ENCODE data around the gene TTC21A. TPM values are rescaled to one million over a fixed set of nuclear protein-coding genes. Genes with fewer than 3 reads are reported as not detected.

TTC21A gene
- total RNA-seq, 1 donor from 2014 or later = 3.9 TPM

- Mint-ChIP-seq H3K36me3 (ENCODE audit: low read depth, unreplicated experiment) (peaks cover 15% of the 10 kb centered on the region), H3K4me1 (ENCODE audit: low read depth, unreplicated experiment) (peaks cover 35% of the 10 kb centered on the region), H3K9me3 (ENCODE audit: unreplicated experiment) (peaks cover 3% of the 10 kb centered on the region), H3K4me3 (ENCODE audit: unreplicated experiment) (peak overlapping the region; percentile 95), H3K27me3 (ENCODE audit: low read depth, unreplicated experiment) (no peaks in the 10 kb centered on the region), H3K27ac (ENCODE audit: unreplicated experiment) (peak overlapping the region; percentile 99)
- no peaks in the 10 kb centered on the region for H3K27me3 ChIP-seq (ENCODE audit: insufficient read depth, low read length)
- H3K9me3 ChIP-seq (ENCODE audit: insufficient read depth, low read depth, low read length) = no peaks in the 10 kb centered on the region
- H4K20me1 ChIP-seq (ENCODE audit: insufficient read depth, low read length) = peaks cover 35% of the 10 kb centered on the region
- peak overlapping the region; percentile 49 for H3K27ac ChIP-seq (ENCODE audit: low read depth, low read length)
- DNase-seq (ENCODE audit: low read depth) (no peak), FAIRE-seq (no peak)
- TF ChIP-seq EZH2 (IDR thresholded peaks at IDR 0.05; ENCODE audit: insufficient read depth, low read length) = no peak
- TF ChIP-seq CTCF (IDR thresholded peaks at IDR 0.05; ENCODE audit: insufficient read depth, low read depth, low read length) = no peak
- peaks cover 43% of the 10 kb centered on the region for H3K79me2 ChIP-seq (ENCODE audit: insufficient read depth, low read length)
- no peak overlapping the region for H2AFZ ChIP-seq (ENCODE audit: low read depth, low read length)
- H3K36me3 ChIP-seq (ENCODE audit: insufficient read depth, low read length) = no peaks in the 10 kb centered on the region
- H3K4me2 ChIP-seq (ENCODE audit: low read length) = peak overlapping the region; percentile 76
- peak overlapping the region; percentile 99 for H3K9ac ChIP-seq (ENCODE audit: low read length)
- H3K4me1 ChIP-seq (ENCODE audit: insufficient read depth, low read length) = peaks cover 37% of the 10 kb centered on the region
- H3K4me3 ChIP-seq (ENCODE audit: insufficient read depth, low read depth, low read length) = no peak overlapping the region
Measured at GRCh38 chr3:39153977-39154279, 46.4 kb downstream of the TTC21A start.

- peaks cover 3% of the 10 kb centered on the region for H3K9me3 Mint-ChIP-seq (ENCODE audit: unreplicated experiment)
- Histone ChIP-seq H3K4me3 (ENCODE audit: insufficient read depth, low read depth, low read length) (no peak overlapping the region), H3K4me1 (ENCODE audit: insufficient read depth, low read length) (peaks cover 32% of the 10 kb centered on the region), H3K27me3 (ENCODE audit: insufficient read depth, low read length) (no peaks in the 10 kb centered on the region), H3K79me2 (ENCODE audit: insufficient read depth, low read length) (peaks cover 38% of the 10 kb centered on the region), H3K9ac (ENCODE audit: low read length) (peak overlapping the region; percentile 99), H2AFZ (ENCODE audit: low read depth, low read length) (peak overlapping the region; percentile 32), H3K27ac (ENCODE audit: low read depth, low read length) (peak overlapping the region; percentile 9), H4K20me1 (ENCODE audit: insufficient read depth, low read length) (peaks cover 30% of the 10 kb centered on the region), H3K36me3 (ENCODE audit: insufficient read depth, low read length) (no peaks in the 10 kb centered on the region), H3K4me2 (ENCODE audit: low read length) (peak overlapping the region; percentile 76), H3K9me3 (ENCODE audit: insufficient read depth, low read depth, low read length) (no peaks in the 10 kb centered on the region)
- no peak for FAIRE-seq
- H3K4me3 Mint-ChIP-seq (ENCODE audit: unreplicated experiment) = peak overlapping the region; percentile 95
- H3K4me1 Mint-ChIP-seq (ENCODE audit: low read depth, unreplicated experiment) = peaks cover 31% of the 10 kb centered on the region
- no peak for DNase-seq (ENCODE audit: low read depth)
- H3K36me3 Mint-ChIP-seq (ENCODE audit: low read depth, unreplicated experiment) = peaks cover 13% of the 10 kb centered on the region
- TF ChIP-seq EZH2 (IDR thresholded peaks at IDR 0.05; ENCODE audit: insufficient read depth, low read length) = no peak
- TF ChIP-seq CTCF (IDR thresholded peaks at IDR 0.05; ENCODE audit: insufficient read depth, low read depth, low read length) = no peak
- H3K27ac Mint-ChIP-seq (ENCODE audit: unreplicated experiment) = peak overlapping the region; percentile 99
- no peaks in the 10 kb centered on the region for H3K27me3 Mint-ChIP-seq (ENCODE audit: low read depth, unreplicated experiment)
Measured at GRCh38 chr3:39154280-39155021, 47.0 kb downstream of the TTC21A start.

GRCh38 chr3:39156421-39156820 lies 48.9 kb downstream of the TTC21A start:
- Histone ChIP-seq H3K27ac (ENCODE audit: low read depth, low read length) (no peak overlapping the region), H3K4me1 (ENCODE audit: insufficient read depth, low read length) (peaks cover 15% of the 10 kb centered on the region), H3K4me2 (ENCODE audit: low read length) (no peak overlapping the region), H3K9ac (ENCODE audit: low read length) (no peak overlapping the region), H3K27me3 (ENCODE audit: insufficient read depth, low read length) (no peaks in the 10 kb centered on the region), H2AFZ (ENCODE audit: low read depth, low read length) (no peak overlapping the region), H3K9me3 (ENCODE audit: insufficient read depth, low read depth, low read length) (no peaks in the 10 kb centered on the region), H3K4me3 (ENCODE audit: insufficient read depth, low read depth, low read length) (no peak overlapping the region), H4K20me1 (ENCODE audit: insufficient read depth, low read length) (peaks cover 12% of the 10 kb centered on the region), H3K36me3 (ENCODE audit: insufficient read depth, low read length) (no peaks in the 10 kb centered on the region), H3K79me2 (ENCODE audit: insufficient read depth, low read length) (peaks cover 19% of the 10 kb centered on the region)
- no peaks in the 10 kb centered on the region for H3K27me3 Mint-ChIP-seq (ENCODE audit: low read depth, unreplicated experiment)
- DNase-seq (ENCODE audit: low read depth) (no peak), FAIRE-seq (no peak)
- no peak overlapping the region for H3K4me3 Mint-ChIP-seq (ENCODE audit: unreplicated experiment)
- H3K36me3 Mint-ChIP-seq (ENCODE audit: low read depth, unreplicated experiment) = peaks cover 12% of the 10 kb centered on the region
- no peak for TF ChIP-seq CTCF (IDR thresholded peaks at IDR 0.05; ENCODE audit: insufficient read depth, low read depth, low read length)
- TF ChIP-seq EZH2 (IDR thresholded peaks at IDR 0.05; ENCODE audit: insufficient read depth, low read length) = no peak
- H3K4me1 Mint-ChIP-seq (ENCODE audit: low read depth, unreplicated experiment) = peaks cover 17% of the 10 kb centered on the region
- H3K9me3 Mint-ChIP-seq (ENCODE audit: unreplicated experiment) = peaks cover 3% of the 10 kb centered on the region
- H3K27ac Mint-ChIP-seq (ENCODE audit: unreplicated experiment) = no peak overlapping the region

All from astrocyte (in vitro differentiated cells and primary cell).